Activated CD4-positive, alpha-beta T cell treated with anti-CD3 and anti-CD28 coated beads for 24 hours (primary cell): ENCODE measurements around the gene SEC24D.
"Not testable (repeated sequence)": the region's sequence is repeated elsewhere in the genome, so short reads cannot be mapped to it uniquely, and the experiment has no call there.

Source experiments
- DNase-seq, 2 donors: peaks; one replicate each; pipeline ENCODE4 v3.0.0-alpha.2; 2020; ENCODE audit warnings: low read depth in 2 of 2

SEC24D gene

DNA sequence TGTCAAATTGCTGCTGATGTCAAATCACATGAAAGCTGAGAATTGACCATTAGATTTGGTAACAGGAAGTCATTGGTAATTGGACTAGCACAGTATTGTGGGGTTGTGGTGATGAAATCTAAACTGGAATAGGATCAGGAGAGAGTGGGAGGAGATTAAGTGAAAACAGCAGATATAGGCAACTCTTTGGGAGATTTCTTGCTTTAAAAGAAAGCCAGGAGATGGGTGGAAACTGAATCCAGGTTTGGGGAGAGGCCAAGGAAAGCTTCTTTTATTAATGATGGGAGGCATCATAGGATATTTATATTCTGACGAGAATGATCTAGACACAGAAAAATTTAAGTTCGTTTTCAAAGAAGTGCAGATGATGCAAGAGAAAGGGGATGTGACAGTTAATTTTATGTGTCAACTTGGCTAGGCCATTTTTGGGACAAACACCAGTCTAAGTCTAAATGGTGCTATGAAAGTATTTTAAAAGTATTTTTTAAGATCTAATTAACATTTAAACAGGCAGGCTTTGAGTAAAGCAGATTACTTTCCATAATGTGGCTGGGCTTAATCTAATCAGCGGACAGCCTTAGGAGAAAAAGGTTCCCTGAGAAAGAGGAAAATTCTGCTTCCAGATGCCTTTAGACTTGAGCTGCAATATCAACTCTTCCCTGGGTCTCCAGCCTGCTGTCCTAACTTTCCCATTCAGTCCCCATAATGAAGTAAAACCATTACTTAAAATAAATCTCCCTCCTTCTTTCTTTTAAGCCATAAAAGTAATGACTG lies 24.7 kb downstream of the SEC24D start:
- no peak for DNase-seq

DNA sequence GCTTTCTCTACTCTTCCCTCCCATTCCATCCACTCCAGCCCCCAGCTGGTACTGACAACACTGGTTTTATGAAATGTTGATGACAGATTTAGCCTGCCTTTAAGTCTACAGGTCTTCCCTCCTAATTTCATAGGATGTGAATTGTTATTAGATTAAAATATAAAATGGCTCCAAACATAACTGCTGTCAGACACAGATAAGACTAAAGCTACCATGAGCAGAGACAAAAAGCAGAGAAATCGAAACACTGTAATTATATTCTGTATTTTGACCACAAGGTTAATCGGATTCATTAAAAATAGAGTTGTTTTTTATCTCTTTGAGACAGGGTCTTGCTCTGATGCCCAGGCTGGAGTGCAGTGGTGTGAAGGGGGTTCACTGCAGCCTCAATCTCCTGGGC lies 28.3 kb downstream of the SEC24D start:
- no peak for DNase-seq

- no peak for DNase-seq
Measured at GRCh38 chr4:118803253-118803652, 32.7 kb downstream of the SEC24D start.

GRCh38 chr4:118801895-118802575 lies 33.9 kb downstream of the SEC24D start:
- DNase-seq = no peak

DNA sequence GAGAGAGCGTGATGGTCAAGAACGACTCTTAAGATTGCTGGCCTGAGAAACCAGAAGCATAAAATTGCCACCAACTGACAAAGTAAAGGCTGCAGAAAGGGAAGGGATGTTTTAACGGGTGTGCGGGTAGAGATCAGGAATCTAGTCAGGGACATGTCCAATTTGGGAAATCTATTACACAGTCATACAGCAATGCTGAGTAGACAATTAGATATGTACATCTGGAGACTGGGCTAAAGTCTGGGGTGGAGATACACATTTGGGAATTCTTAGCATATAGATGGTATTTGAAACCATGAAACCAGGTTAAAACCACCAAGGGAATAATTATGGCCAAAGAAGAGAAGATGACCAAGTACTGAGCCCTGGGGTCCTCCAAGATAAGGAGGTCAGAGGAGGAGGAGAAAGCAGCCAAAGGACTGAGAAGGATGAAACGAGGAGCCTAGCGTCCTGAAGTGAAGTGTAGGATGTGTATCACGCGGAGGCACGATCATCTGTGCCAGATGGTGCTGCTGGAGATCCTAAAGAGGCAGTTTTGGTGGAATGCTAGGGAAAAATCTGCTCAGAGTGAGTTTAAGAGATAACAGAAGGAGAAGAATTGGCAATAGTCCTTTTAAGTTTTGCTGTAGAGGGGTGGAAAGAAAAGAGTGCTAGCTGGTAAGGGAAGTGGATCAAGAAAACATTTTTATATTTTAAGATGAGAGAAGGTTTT lies 36.5 kb downstream of the SEC24D start:
- no peak for DNase-seq

GRCh38 chr4:118798658-118799057 lies 37.3 kb downstream of the SEC24D start:
- DNase-seq = no peak

DNA sequence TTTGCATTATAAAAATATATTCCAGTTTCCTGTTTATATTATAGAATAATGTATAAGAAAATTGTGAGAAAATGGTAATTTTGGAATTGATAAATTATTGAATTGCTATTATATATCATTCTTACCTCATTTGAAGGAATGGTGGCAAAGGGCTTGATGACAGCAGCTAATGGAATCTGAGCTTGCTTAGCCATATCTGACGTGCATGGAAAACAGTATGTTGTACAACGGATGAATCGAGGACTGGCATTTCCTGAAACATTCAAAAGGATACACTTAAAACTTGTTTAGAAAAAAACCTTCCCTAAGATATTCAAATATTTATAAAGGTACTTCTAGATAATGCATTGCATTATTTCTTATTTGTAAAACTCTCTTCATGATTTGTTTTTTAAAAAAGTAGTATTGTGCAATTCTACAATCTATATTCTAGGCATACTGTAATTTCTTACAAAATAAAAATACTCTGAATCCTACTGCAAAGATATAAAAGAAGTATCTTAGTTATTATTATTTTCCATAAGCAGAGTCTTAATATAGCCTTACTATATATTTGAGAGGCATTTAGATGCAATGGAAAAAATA lies 38.3 kb downstream of the SEC24D start:
- no peak for DNase-seq

- not testable (repeated sequence) for DNase-seq
Measured at GRCh38 chr4:118791690-118792446, 44.1 kb downstream of the SEC24D start.

DNA sequence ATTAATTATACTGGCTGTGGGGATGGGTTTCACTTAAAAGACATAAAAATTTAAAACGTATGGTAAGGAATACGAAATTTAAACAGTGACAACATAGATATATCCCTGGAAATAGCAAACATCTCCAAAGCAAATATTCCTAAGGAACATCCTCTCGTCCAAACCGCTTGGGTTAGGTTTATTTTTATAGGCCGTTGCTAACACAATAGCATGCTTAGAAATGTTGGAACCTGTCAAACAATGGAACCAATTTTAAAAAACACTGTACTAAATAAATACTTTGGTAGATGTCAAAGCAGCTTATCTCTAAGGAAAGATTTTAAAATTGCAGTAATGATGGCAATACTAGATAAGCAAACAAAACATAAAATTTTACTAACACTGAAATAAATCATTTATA lies 45.4 kb downstream of the SEC24D start:
- no peak for DNase-seq

DNA sequence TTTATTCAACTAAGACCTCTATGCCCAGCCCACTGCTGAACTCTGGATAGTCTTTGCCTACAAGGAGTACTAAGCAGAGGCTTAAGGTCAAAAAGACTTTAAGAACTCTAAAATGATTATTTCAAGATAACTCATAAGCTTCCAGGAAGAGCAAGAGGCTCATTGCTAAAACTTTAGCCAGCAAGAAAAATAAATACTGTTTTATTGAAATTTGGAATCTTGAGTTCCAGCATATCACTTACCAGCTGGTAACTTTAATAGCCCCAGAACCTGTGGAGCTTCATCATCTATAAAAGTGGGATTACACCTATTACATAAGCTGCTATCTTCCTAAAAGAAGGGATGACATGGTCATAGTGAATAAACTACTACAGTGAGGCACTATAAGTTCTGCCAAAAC lies 47.0 kb downstream of the SEC24D start:
- DNase-seq = no peak

DNA sequence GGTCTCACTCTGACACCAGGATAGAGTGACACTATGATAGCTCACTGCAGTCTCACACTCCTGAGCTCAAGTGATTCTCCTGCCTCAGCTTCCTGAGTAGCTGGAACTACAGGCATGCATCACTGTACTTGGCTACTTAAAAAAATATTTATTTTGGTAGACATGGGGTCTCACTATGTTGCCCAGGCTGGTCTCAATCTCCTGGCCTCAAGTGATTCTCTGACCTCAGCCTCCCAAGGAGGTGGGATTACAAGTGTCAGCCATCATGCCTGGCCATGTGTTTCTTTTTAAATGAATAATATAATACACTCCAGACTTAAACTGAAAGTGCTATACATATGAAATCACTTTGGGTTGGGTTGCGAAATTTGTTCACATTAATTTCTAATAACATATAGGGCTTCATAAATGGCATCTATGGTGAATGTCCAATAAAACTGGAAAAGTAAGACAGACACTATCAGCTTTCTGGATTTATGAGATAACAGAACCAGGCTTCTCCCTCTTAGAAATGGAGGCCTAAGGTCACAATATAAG lies 48.0 kb downstream of the SEC24D start:
- DNase-seq = no peak

- no peak for DNase-seq
Measured at GRCh38 chr4:118784776-118785175, 51.1 kb downstream of the SEC24D start.

DNA sequence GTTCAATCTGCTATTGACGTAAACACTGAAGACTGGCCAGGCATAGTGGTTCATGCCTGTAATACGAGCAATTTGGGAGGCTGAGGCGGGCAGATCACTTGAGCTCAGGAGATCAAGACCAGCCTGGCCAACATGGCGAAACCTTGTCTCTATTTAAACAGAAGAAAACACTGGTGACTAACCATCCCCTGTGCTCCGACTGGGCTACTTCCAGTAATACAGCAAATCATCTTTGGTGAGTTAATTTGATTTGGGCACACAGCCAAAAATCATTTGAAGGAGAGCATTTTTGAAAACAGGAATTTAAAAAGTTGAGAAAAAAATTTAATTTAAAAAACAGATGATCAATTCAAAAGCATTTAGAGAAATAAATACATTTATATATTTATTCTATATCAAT lies 52.0 kb downstream of the SEC24D start:
- no peak for DNase-seq

- DNase-seq = not testable (repeated sequence)
Measured at GRCh38 chr4:118782886-118783285, 53.0 kb downstream of the SEC24D start.

DNA sequence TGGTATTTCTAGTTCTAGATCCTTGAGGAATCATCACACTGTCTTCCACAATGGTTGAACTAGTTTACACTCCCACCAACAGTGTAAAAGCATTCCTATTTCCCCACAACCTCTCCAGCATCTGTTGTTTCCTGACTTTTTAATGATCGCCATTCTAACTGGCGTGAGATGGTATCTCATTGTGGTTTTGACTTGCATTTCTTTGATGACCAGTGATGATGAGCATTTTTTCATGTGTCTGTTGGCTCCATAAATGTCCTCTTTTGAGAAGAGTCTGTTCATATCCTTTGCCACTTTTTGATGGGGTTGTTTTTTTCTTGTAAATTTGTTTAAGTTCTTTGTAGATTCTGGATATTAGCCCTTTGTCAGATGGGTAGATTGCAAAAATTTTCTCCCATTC lies 58.3 kb downstream of the SEC24D start:
- not testable (repeated sequence) for DNase-seq

GRCh38 chr4:118776955-118777640 lies 58.8 kb downstream of the SEC24D start:
- not testable (repeated sequence) for DNase-seq

- DNase-seq = no peak
Measured at GRCh38 chr4:118776157-118776954, 59.6 kb downstream of the SEC24D start.

- no peak for DNase-seq
Measured at GRCh38 chr4:118775405-118775804, 60.5 kb downstream of the SEC24D start.

GRCh38 chr4:118774989-118775388 lies 60.9 kb downstream of the SEC24D start:
- no peak for DNase-seq

GRCh38 chr4:118774321-118774720 lies 61.6 kb downstream of the SEC24D start:
- no peak for DNase-seq
